Heart right ventricle (tissue), 16 donors: ENCODE results near the gene LRRC61. TPM values are rescaled to one million over a fixed set of nuclear protein-coding genes. Genes with fewer than 3 reads are reported as not detected.

Experiments used
- ATAC-seq, 8 donors: fragments of 200-7000 bp; cut with Tn5 transposase; one replicate each; pipeline ENCODE4 v1.9.1; 2020; ENCODE audit warnings: mild to moderate bottlenecking in 8 of 8, moderate library complexity in 8 of 8, moderate number of reproducible peaks in 1 of 8
- DNase-seq, 2 donors: peaks; one replicate each; pipeline ENCODE4 v3.0.0-alpha.2; 2020
- H3K27ac ChIP-seq, 10 donors: fragments of 200-600 bp; sonication (generic) in 2 of 10; one replicate each; pipeline versions ENCODE4 v1.5.0 to v1.8.0; 2020 to 2022; ENCODE audit warnings: mild to moderate bottlenecking in 3 of 10
- H3K27me3 ChIP-seq, 7 donors: fragments of 200-600 bp; one replicate each; pipeline ENCODE4 v1.8.0; 2021 to 2022; ENCODE audit warnings: mild to moderate bottlenecking in 2 of 7
- H3K36me3 ChIP-seq, 9 donors: fragments of 200-600 bp; sonication (generic) in 1 of 9; one replicate each; pipeline versions ENCODE4 v1.5.0 to v1.8.0; 2020 to 2022; ENCODE audit warnings: mild to moderate bottlenecking in 2 of 9
- H3K4me1 ChIP-seq, 9 donors: fragments of 200-600 bp; sonication (generic) in 1 of 9; one replicate each; pipeline versions ENCODE4 v1.5.0 to v1.8.0; 2020 to 2022; ENCODE audit warnings: mild to moderate bottlenecking in 4 of 9
- H3K4me3 ChIP-seq, 10 donors: fragments of 200-600 bp; sonication (generic) in 2 of 10; one replicate each; pipeline versions ENCODE4 v1.5.0 to v1.8.0; 2020 to 2022; ENCODE audit warnings: mild to moderate bottlenecking in 7 of 10, moderate library complexity in 2 of 10
- H3K9me3 ChIP-seq, 11 donors: fragments of 200-600 bp in 10 of 11; sonication (generic) in 2 of 11; one replicate each; pipeline versions ENCODE4 v1.5.0 to v1.8.0; 2013 to 2022; ENCODE audit warnings: mild to moderate bottlenecking in 2 of 11, control low read depth in 1 of 11, moderate library complexity in 1 of 11
- CTCF ChIP-seq, 9 donors: fragments of 200-600 bp; sonication (generic) in 2 of 9; IDR thresholded peaks; one replicate each; pipeline versions ENCODE4 v1.5.0 to v1.8.0; 2021 to 2022; ENCODE audit warnings: antibody characterized with exemption in 9 of 9, mild to moderate bottlenecking in 5 of 9, moderate library complexity in 1 of 9
- WGBS, 2 donors: extraction: QIAGEN DNeasy Blood & Tissue Kit; methylation state at CpG; one replicate each; pipeline ENCODE4 v1.1.7; 2013; ENCODE audit warnings: inconsistent platforms in 1 of 2; 5-methylcytosine and 5-hydroxymethylcytosine counted together
- intact Hi-C, 10 donors: fragments of 100-400 bp; cut with DNase I; formaldehyde crosslinking; loops; one replicate each; pipeline versions ENCODE4 v1.11.1 to v1.14.2; 2022
- polyA plus RNA-seq, 2 donors: library from polyadenylated mRNA; stranded (reverse); fragments of 200-250 nt; gene quantifications; one replicate each; pipeline ENCODE4 v1.2.3, GENCODE V29; 2013
- total RNA-seq, 10 donors: library from RNA; stranded (reverse); fragmentation: NEBNext Ultra II Directional in 3 of 10; extraction: Animal tissue kit (Norgen Biotek cat#: 25700) in 3 of 10; gene quantifications; one replicate each; pipeline versions ENCODE4 v1.2.1 to v1.2.4, GENCODE V29; 2021 to 2023
- donor health status: Arrhythmogenic right ventricular cardiomyopathy.
- donor health status: ischemic (EF 13 %, LVEDD 7.1; RV severe dilation, severe dysfunction).
- donor health status: healthy with polysubstance abuse.
- donor health status: DM: no; HTN: yes; CAD: no.
- donor health status: DM: no; HTN: no; CAD: no.
- donor health status: ischemic (EF 25% LVEDD 6.9; RV normal size, moderate dysfunction).
- donor health status: ischemic (EF 25% LVEDD 5.7; RV mildly dilated, moderate dysfunction).
- donor health status: healthy.
- donor health status: DM: yes; HTN: yes; CAD: no.
- donor health status: Ischemic cardiomyopathy.
- donor health status: ischemic (EF 35%, LVEDD 5.7; RV mildly dilated, moderate dysfunction).
- donor health status: nonischemic (EF 11% LVEDD 7.7; RV severe dilation, severe dysfunction).
- donor health status: DM: yes; HTN: yes; CAD: no.
- donor health status: PGD.
- donor health status: ischemic (EF 29% LVEDD 5.4; RV normal size, mild dysfunction).
- donor health status: nonischemic (EF 23%, LVEDD 6.1; RV moderate dilation, normal function).

Gene LRRC61
- total and polyA plus RNA-seq, 12 donors: 1.2 to 6.4 (median 3.9) TPM

- intact Hi-C loops: no loop called here
- Histone ChIP-seq H3K4me3 (no peak overlapping the region), H3K27me3 (peaks cover 0 to 55% (median 30%) of the 10 kb centered on the region in 7 donors), H3K4me1 (peaks cover 0 to 31% (median 13%) of the 10 kb centered on the region in 9 donors), H3K27ac (no peak overlapping the region), H3K36me3 (no peaks in the 10 kb centered on the region), H3K9me3 (peaks cover 0 to 16% (median 9%) of the 10 kb centered on the region in 11 donors)
- DNase-seq (no peak), ATAC-seq (no peak)
- TF ChIP-seq CTCF (IDR thresholded peaks at IDR 0.05): no peak
- WGBS, 2 donors: 80 to 91% methylated on average over 2 of the region's 2 CpGs
Observed at GRCh38 chr7:150343225-150343624, 20.1 kb downstream of the LRRC61 start.

GRCh38 chr7:150344299-150344698 lies 21.1 kb downstream of the LRRC61 start:
- peaks cover 0 to 59% (median 30%) of the 10 kb centered on the region in 7 donors for H3K27me3 ChIP-seq
- intact Hi-C loops: no loop called here

GRCh38 chr7:150345012-150345411 lies 21.9 kb downstream of the LRRC61 start:
- H3K36me3 ChIP-seq: no peaks in the 10 kb centered on the region
- WGBS, 2 donors: 85 to 91% methylated on average over 1 of the region's 1 CpG
- peaks cover 0 to 62% (median 28%) of the 10 kb centered on the region in 7 donors for H3K27me3 ChIP-seq
- intact Hi-C loops: no loop called here
- no peak for TF ChIP-seq CTCF (IDR thresholded peaks at IDR 0.05)
- H3K4me1 ChIP-seq: peaks cover 0 to 21% (median 13%) of the 10 kb centered on the region in 9 donors
- H3K27ac ChIP-seq: no peak overlapping the region
- ATAC-seq (no peak), DNase-seq (no peak)
- peaks cover 0 to 16% (median 9%) of the 10 kb centered on the region in 11 donors for H3K9me3 ChIP-seq
- H3K4me3 ChIP-seq: no peak overlapping the region

More at GRCh38 chr7:150344299-150344698, 21.1 kb downstream of the LRRC61 start:
- peaks cover 0 to 28% (median 13%) of the 10 kb centered on the region in 9 donors for H3K4me1 ChIP-seq
- TF ChIP-seq CTCF (IDR thresholded peaks at IDR 0.05): no peak
- H3K4me3 ChIP-seq: no peak overlapping the region
- ATAC-seq: no peak
- no peak for DNase-seq
- no peak overlapping the region for H3K27ac ChIP-seq
- no peaks in the 10 kb centered on the region for H3K36me3 ChIP-seq
- peaks cover 0 to 16% (median 9%) of the 10 kb centered on the region in 11 donors for H3K9me3 ChIP-seq

GRCh38 chr7:150346922-150347321 lies 23.8 kb downstream of the LRRC61 start:
- H3K27me3 ChIP-seq: peaks cover 0 to 46% (median 10%) of the 10 kb centered on the region in 7 donors
- ATAC-seq: no peak
- H3K4me1 ChIP-seq: peaks cover 0 to 2% (median 0%) of the 10 kb centered on the region in 9 donors
- WGBS, 2 donors: 88 to 92% methylated on average over 5 of the region's 5 CpGs
- H3K36me3 ChIP-seq: no peaks in the 10 kb centered on the region
- peaks cover 0 to 16% (median 9%) of the 10 kb centered on the region in 11 donors for H3K9me3 ChIP-seq
- no peak for DNase-seq
- H3K4me3 ChIP-seq: no peak overlapping the region
- H3K27ac ChIP-seq: no peak overlapping the region
- intact Hi-C loops: no loop called here
- TF ChIP-seq CTCF (IDR thresholded peaks at IDR 0.05): no peak
